PC-9 (cell line): ENCODE measurements around the gene RUSF1.
A peak's percentile ranks its signal among the peaks of the same experiment; 100 is the strongest.

Experiments used
- EZH2 ChIP-seq: fragments of 200-600 bp; sonication (generic); IDR thresholded peaks from 2 replicates; pipeline ENCODE4 v1.8.0; 2017; ENCODE audit warnings: antibody characterized with exemption, low read depth
- TF ChIP-seq, protein P1 (sequence below): fragments of 200-600 bp; sonication (generic); conservative IDR thresholded peaks from 2 replicates; pipeline ENCODE4 v1.6.1; 2017; ENCODE audit warnings: mixed run types, antibody characterized with exemption, mild to moderate bottlenecking, moderate library complexity

DNA sequence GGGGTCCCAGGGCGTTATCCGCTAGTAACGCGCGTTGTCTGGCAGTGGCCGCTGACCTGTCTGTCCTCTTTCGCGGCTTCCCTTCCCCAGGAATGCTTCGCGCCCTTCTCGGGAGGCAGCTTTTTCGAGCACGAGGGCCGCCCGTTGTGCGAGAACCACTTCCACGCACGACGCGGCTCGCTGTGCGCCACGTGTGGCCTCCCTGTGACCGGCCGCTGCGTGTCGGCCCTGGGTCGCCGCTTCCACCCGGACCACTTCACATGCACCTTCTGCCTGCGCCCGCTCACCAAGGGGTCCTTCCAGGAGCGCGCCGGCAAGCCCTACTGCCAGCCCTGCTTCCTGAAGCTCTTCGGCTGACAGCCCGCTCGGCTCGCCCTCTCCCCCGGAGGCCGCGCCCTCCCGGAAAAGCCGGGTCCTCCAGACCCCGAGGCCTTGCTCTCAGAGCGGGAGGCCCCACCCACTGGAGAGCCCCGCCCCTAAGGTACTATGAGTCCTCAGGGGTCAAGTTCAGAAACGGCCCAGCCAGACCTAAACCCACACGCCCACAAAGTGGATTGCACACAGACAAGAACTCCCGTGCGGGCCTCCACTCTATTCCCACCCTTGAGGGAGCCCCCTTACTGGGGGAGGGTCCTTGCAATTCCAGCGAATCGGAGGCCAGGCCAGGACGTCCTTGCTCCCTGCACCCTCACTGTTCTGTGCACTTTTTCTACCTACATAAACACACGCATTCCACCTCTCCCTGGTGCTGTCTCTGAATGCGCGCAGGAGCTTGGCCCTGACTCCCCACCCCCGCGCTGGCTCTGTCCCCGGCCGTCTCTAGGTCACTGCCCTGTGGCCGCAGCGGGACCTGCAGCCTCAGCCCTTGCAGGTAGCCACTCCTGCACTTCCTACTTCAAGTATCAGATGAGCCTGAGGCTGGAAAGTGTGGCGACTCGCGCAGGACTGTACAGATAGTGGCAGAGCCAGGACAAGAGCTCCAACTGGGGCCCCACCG, 30.7 kb downstream of the RUSF1 start:
- TF ChIP-seq, protein P1, sequence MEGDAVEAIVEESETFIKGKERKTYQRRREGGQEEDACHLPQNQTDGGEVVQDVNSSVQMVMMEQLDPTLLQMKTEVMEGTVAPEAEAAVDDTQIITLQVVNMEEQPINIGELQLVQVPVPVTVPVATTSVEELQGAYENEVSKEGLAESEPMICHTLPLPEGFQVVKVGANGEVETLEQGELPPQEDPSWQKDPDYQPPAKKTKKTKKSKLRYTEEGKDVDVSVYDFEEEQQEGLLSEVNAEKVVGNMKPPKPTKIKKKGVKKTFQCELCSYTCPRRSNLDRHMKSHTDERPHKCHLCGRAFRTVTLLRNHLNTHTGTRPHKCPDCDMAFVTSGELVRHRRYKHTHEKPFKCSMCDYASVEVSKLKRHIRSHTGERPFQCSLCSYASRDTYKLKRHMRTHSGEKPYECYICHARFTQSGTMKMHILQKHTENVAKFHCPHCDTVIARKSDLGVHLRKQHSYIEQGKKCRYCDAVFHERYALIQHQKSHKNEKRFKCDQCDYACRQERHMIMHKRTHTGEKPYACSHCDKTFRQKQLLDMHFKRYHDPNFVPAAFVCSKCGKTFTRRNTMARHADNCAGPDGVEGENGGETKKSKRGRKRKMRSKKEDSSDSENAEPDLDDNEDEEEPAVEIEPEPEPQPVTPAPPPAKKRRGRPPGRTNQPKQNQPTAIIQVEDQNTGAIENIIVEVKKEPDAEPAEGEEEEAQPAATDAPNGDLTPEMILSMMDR, result peak; percentile 72; the same call in 1 of the 2 replicates
- TF ChIP-seq EZH2, result no peak
